Adrenal gland (tissue), 12 donors: Measurements from ENCODE around the gene MICAL3. TPM values are rescaled to one million over a fixed set of nuclear protein-coding genes. Genes with fewer than 3 reads are reported as not detected.
A peak's percentile ranks its signal among the peaks of the same experiment; 100 is the strongest.
"Not testable (repeated sequence)": the region's sequence is repeated elsewhere in the genome, so short reads cannot be mapped to it uniquely, and the experiment has no call there.

Experiments used
- DNase-seq, 7 donors: peaks; one replicate each; pipeline ENCODE4 v3.0.0-alpha.2; 2019 to 2020
- H3K27ac ChIP-seq, 5 donors: fragments of 200-600 bp; sonication (generic) in 4 of 5; 1 replicate in 3 of 5; 2 replicates in 2 of 5; pipeline versions ENCODE4 v1.5.1 to v1.8.0; 2016 to 2020; ENCODE audit warnings: mild to moderate bottlenecking in 1 of 5
- H3K27me3 ChIP-seq: fragments of 200-600 bp; 2 replicates; pipeline ENCODE4 v1.8.0; 2021
- H3K36me3 ChIP-seq, 2 donors: fragments of 200-600 bp; replicated peaks in 1 of 2; 1 replicate in 1 of 2; 2 replicates in 1 of 2; pipeline versions ENCODE4 v1.5.1 to v1.8.0; 2018 to 2022
- H3K4me1 ChIP-seq, 2 donors: fragments of 200-600 bp; replicated peaks in 1 of 2; 1 replicate in 1 of 2; 2 replicates in 1 of 2; pipeline versions ENCODE4 v1.5.1 to v1.8.0; 2018 to 2021
- H3K4me3 ChIP-seq, 4 donors: fragments of 200-600 bp; sonication (generic) in 3 of 4; one replicate each; pipeline ENCODE4 v1.5.1; 2016 to 2018
- H3K9me3 ChIP-seq, 3 donors: fragments of 200-600 bp; sonication (generic) in 1 of 3; replicated peaks in 1 of 3; 1 replicate in 2 of 3; 2 replicates in 1 of 3; pipeline versions ENCODE4 v1.5.1 to v1.8.0; 2016 to 2021
- POLR2A ChIP-seq, 2 donors: fragments of 450-650 bp; IDR thresholded peaks; one replicate each; pipeline ENCODE4 v1.6.1; 2017; ENCODE audit warnings: antibody characterized with exemption in 2 of 2, mild to moderate bottlenecking in 2 of 2, moderate library complexity in 1 of 2
- WGBS, 4 donors: extraction: QIAGEN DNeasy Blood & Tissue Kit in 2 of 4; methylation state at CpG; one replicate each; pipeline versions ENCODE4 v1.1.5 to v1.1.7; 2013 to 2017; 5-methylcytosine and 5-hydroxymethylcytosine counted together
- intact Hi-C, 2 donors: fragments of 100-400 bp; cut with DNase I; formaldehyde crosslinking; loops; one replicate each; pipeline versions ENCODE4 v1.14.1 to v1.15.0; 2022 to 2023
- polyA plus RNA-seq, 3 donors: library from polyadenylated mRNA; stranded (reverse); fragments of 200-250 nt in 2 of 3; fragments of 350-450 nt in 1 of 3; fragmentation: Illumina TruSeq in 1 of 3; extraction: RNeasy Lipid Tissue Mini Kit (QIAGEN cat#74804) in 1 of 3; gene quantifications; one replicate each; pipeline ENCODE4 v1.2.3, GENCODE V29; 2013 to 2014
- total RNA-seq, 9 donors: library from RNA; depleted of rRNA in 4 of 9; stranded (reverse); fragments of >200 nt in 4 of 9; fragments of 120-200 nt in 1 of 9; fragmentation: NEBNext Ultra II Directional in 1 of 9; extraction: Animal tissue kit (Norgen Biotek cat#: 25700) in 1 of 9; gene quantifications; one replicate each; pipeline versions ENCODE4 v1.1.0 to v1.2.4, GENCODE V29; 2013 to 2023
- TF ChIP-seq, protein P1 (sequence below), 6 experiments: fragments of 450-650 bp in 4 of 6; fragments of 200-600 bp in 2 of 6; sonication (generic) in 1 of 6; IDR thresholded peaks; 1 replicate in 5 of 6; 2 replicates in 1 of 6; pipeline versions ENCODE4 v1.5.1 to v1.8.0; 2016 to 2021; ENCODE audit warnings: antibody characterized with exemption in 6 of 6, mild to moderate bottlenecking in 2 of 6, moderate library complexity in 1 of 6
- donor health status: healthy with polysubstance abuse.
- donor health status: Bipolar disorder and iron deficiency.
- donor health status: DM: yes; HTN: yes; CAD: no.
- donor health status: DM: no; HTN: no; CAD: no.
- donor health status: DM: no; HTN: no; CAD: no.
- donor health status: DM: yes; HTN: yes; CAD: no.

MICAL3 gene
- total and polyA plus RNA-seq, 12 donors: 10.9 to 82.6 (median 34.4) TPM

DNA sequence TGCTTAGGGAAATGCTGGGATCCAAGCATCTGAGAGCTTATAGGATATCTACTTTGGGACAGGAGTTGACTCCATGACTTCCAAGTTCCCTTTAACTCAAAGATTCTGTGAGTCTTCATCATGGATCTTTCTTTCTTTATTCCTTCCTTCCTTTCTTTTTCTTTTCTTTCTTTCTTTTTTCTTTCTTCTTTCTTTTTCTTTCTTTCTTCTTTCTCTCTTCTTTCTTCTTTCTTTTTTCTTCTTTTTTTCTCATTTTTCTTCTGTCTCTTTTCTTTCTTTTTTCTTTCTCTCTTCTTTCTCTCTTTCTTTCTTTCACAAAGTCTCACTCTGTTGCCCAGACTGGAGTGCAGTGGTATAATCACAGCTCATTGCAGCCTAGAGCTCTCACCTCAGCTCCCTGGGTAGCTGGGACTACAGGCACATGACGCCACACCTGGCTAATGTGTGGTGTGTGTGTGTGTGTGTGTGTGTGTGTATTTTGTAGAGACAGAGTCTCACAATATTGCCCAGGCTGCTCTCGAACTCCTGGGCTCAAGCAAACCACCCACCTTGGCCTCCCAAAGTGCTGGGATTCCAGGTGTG lies 5.4 kb upstream of the MICAL3 start:
- 70 to 91% (median 88%) methylated on average over 2 of the region's 2 CpGs for WGBS, 4 donors
- Histone ChIP-seq H3K9me3 (no peaks in the 10 kb centered on the region), H3K27ac (no peak overlapping the region), H3K36me3 (no peaks in the 10 kb centered on the region), H3K4me1 (peaks cover 0 to 3% of the 10 kb centered on the region in 2 donors), H3K4me3 (no peak overlapping the region), H3K27me3 (no peaks in the 10 kb centered on the region)
- DNase-seq: no peak
- intact Hi-C loops: loop anchor here (10.0 kb wide), 2 partner anchors 115 to 195 kb away; no protein-coding TSS in a partner anchor
- TF ChIP-seq, protein P1, sequence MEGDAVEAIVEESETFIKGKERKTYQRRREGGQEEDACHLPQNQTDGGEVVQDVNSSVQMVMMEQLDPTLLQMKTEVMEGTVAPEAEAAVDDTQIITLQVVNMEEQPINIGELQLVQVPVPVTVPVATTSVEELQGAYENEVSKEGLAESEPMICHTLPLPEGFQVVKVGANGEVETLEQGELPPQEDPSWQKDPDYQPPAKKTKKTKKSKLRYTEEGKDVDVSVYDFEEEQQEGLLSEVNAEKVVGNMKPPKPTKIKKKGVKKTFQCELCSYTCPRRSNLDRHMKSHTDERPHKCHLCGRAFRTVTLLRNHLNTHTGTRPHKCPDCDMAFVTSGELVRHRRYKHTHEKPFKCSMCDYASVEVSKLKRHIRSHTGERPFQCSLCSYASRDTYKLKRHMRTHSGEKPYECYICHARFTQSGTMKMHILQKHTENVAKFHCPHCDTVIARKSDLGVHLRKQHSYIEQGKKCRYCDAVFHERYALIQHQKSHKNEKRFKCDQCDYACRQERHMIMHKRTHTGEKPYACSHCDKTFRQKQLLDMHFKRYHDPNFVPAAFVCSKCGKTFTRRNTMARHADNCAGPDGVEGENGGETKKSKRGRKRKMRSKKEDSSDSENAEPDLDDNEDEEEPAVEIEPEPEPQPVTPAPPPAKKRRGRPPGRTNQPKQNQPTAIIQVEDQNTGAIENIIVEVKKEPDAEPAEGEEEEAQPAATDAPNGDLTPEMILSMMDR (IDR thresholded peaks at IDR 0.05): no peak
- TF ChIP-seq POLR2A (IDR thresholded peaks at IDR 0.05): no peak

DNA sequence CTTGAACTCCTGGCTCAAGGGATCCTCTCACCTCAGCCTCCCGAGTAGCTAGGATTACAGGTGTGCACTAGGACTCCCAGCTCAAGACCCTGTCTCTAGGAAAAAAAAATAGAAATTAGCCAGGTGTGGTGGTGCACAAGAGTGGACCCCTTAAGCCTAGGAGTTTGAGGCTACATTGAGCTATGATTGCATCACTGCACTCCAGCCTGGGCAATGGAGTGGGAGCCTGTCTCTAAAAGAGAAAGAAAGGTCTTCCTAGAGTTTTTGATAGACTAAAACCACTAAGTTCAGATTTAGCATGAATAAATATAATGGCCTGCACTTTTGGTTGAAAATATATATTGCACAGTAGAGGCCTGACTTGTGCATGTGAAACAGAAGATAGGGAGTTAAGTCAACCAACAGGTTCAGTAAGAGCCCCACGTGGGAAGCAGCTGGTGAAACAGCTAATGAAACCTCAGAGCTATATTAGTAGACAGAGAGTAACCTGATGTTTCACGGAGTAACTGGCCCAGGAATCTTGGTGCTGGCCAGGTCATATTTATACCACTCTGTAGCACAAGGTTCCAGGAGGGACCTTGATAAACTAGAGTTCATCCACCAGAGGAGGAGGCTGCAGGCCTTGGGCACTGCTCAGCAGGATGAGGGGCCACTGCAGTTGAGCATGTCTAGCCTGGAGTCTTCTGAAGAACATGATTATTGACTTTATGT lies 4.6 kb upstream of the MICAL3 start:
- WGBS, 4 donors: 49 to 71% (median 60%) methylated on average over 3 of the region's 3 CpGs
- H3K4me1 ChIP-seq: peaks cover 0 to 4% of the 10 kb centered on the region in 2 donors
- H3K27me3 ChIP-seq: no peaks in the 10 kb centered on the region
- no peaks in the 10 kb centered on the region for H3K36me3 ChIP-seq
- H3K27ac ChIP-seq: no peak overlapping the region
- intact Hi-C loops: loop anchor here (10.0 kb wide), 2 partner anchors 114 to 194 kb away; no protein-coding TSS in a partner anchor
- peak in 1 of 7 donors; percentile 3 for DNase-seq
- H3K9me3 ChIP-seq: no peaks in the 10 kb centered on the region
- no peak overlapping the region for H3K4me3 ChIP-seq
- TF ChIP-seq, protein P1 (IDR thresholded peaks at IDR 0.05): no peak
- TF ChIP-seq POLR2A (IDR thresholded peaks at IDR 0.05): no peak

- intact Hi-C loops: loop anchor here (10.0 kb wide), 2 partner anchors 111 to 191 kb away; no protein-coding TSS in a partner anchor
- H3K36me3 ChIP-seq, H3K27ac ChIP-seq, DNase-seq, H3K27me3 ChIP-seq, H3K4me3 ChIP-seq, H3K9me3 ChIP-seq, H3K4me1 ChIP-seq: not testable (repeated sequence)
- WGBS, 4 donors: 81 to 90% (median 86%) methylated on average over 4 of the region's 4 CpGs
Observed at GRCh38 chr22:18025898-18026297, 1.5 kb upstream of the MICAL3 start.

DNA sequence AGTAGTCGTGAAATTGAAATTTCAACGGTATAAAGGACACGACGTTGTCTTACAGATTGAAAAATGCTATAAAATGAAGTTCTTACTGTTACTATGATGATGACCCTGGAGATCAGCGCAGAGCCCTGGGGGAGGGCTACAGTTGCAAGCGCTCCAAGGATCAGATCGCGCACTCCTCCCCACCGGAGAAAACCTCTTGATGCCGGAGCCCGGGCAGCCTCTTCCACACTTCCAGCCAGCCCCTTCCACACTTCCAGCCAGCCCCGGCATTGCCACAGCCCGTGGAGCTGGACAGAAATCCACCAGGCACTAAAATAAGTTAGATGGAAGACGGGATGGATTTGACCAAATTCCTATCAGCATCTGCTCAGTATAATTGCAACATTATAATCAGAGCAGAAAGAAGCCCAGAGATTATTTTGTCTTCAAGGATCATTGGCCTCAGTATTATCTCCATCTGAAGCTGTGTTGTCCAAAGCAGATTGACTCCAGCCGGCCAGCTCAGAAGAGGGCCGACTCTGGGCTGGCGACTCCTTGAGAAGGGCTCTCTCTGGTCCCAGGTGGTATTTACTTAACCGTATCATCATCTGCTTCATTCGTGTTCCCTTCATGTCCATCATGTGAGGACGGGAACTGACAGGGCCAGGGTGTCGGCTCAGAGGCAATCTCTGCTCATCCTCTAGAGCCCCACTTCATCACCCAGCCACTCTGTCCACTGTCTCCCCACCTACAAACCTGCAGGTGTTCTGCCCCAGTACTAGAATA lies 777 bp upstream of the MICAL3 start:
- intact Hi-C loops: loop anchor here (5.0 to 10.0 kb wide), 3 partner anchors 110 to 190 kb away; no protein-coding TSS in a partner anchor
- Histone ChIP-seq H3K27ac (peak overlapping the region in 1 of 5 donors; percentile 73), H3K4me3 (peak overlapping the region in 1 of 4 donors; percentile 75), H3K27me3 (no peaks in the 10 kb centered on the region), H3K9me3 (no peaks in the 10 kb centered on the region), H3K4me1 (peaks cover 4 to 9% of the 10 kb centered on the region in 2 donors), H3K36me3 (no peaks in the 10 kb centered on the region)
- 43 to 58% (median 50%) methylated on average over 18 to 21 of the region's 21 CpGs for WGBS, 4 donors
- TF ChIP-seq, protein P1 (IDR thresholded peaks at IDR 0.05): no peak
- no peak for TF ChIP-seq POLR2A (IDR thresholded peaks at IDR 0.05)
- DNase-seq: peak in 1 of 7 donors; percentile 12
